ENCODE results near the gene DOCK6. TPM values are rescaled to one million over a fixed set of nuclear protein-coding genes. Genes with fewer than 3 reads are reported as not detected.

The DOCK6 gene
- total and polyA plus RNA-seq, 2 of the 13 experiments (the other 11 are each of a cell fraction or from before 2014, with no cell fraction given) = 5.4 to 38.1 TPM

DNA sequence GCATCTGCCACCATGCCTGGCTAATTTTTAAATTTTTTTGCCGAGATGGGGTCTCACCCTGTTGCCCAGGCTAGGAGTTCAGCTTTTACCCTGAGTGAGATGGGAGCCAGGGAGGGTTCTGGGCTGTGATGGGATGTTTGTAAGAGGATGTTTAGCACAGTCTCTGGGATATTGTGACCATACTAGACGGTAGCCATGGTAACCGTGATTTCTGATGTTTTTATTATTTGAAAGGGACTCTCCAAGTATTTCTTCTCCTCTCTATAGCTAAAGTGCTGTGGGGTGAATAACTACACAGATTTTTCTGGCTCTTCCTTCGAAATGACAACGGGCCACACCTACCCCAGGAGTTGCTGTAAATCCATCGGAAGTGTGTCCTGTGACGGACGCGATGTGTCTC, 44.0 kb upstream of the DOCK6 start:
- TF ChIP-seq SP2 (CRISPR knock-in tag; IDR thresholded peaks at IDR 0.05) (no peak), ZFP1 (CRISPR knock-in tag; IDR thresholded peaks at IDR 0.05) (no peak), ZNF354B (CRISPR knock-in tag; IDR thresholded peaks at IDR 0.05) (no peak), ZFP90 (CRISPR knock-in tag; IDR thresholded peaks at IDR 0.05; ENCODE audit: borderline replicate concordance) (no peak), ZNF780A (CRISPR knock-in tag; IDR thresholded peaks at IDR 0.05) (no peak), ZNF562 (CRISPR knock-in tag; IDR thresholded peaks at IDR 0.05; ENCODE audit: borderline replicate concordance) (no peak), ATF7-NPFF (CRISPR knock-in tag; IDR thresholded peaks at IDR 0.05; ENCODE audit: low read depth) (no peak), GLI4 (CRISPR knock-in tag; IDR thresholded peaks at IDR 0.05; ENCODE audit: borderline replicate concordance) (no peak), PHF5A (CRISPR knock-in tag; IDR thresholded peaks at IDR 0.05; ENCODE audit: low read depth, unreplicated experiment) (no peak), GATAD2A (CRISPR knock-in tag; IDR thresholded peaks at IDR 0.05) (no peak), ZNF460 (CRISPR knock-in tag; IDR thresholded peaks at IDR 0.05; ENCODE audit: borderline replicate concordance) (no peak), ZNF253 (CRISPR knock-in tag; IDR thresholded peaks at IDR 0.05; ENCODE audit: borderline replicate concordance) (no peak)
- TF ChIP-seq, protein P1, sequence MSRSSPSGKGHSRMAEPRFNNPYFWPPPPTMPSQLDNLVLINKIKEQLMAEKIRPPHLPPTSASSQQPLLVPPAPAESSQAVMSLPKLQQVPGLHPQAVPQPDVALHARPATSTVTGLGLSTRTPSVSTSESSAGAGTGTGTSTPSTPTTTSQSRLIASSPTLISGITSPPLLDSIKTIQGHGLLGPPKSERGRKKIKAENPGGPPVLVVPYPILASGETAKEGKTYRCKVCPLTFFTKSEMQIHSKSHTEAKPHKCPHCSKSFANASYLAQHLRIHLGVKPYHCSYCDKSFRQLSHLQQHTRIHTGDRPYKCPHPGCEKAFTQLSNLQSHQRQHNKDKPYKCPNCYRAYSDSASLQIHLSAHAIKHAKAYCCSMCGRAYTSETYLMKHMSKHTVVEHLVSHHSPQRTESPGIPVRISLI (CRISPR knock-in tag; IDR thresholded peaks at IDR 0.05; ENCODE audit: borderline replicate concordance) = no peak
- TF ChIP-seq, protein P2, sequence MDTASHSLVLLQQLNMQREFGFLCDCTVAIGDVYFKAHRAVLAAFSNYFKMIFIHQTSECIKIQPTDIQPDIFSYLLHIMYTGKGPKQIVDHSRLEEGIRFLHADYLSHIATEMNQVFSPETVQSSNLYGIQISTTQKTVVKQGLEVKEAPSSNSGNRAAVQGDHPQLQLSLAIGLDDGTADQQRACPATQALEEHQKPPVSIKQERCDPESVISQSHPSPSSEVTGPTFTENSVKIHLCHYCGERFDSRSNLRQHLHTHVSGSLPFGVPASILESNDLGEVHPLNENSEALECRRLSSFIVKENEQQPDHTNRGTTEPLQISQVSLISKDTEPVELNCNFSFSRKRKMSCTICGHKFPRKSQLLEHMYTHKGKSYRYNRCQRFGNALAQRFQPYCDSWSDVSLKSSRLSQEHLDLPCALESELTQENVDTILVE (CRISPR knock-in tag; IDR thresholded peaks at IDR 0.05) = no peak
- TF ChIP-seq, protein P3, sequence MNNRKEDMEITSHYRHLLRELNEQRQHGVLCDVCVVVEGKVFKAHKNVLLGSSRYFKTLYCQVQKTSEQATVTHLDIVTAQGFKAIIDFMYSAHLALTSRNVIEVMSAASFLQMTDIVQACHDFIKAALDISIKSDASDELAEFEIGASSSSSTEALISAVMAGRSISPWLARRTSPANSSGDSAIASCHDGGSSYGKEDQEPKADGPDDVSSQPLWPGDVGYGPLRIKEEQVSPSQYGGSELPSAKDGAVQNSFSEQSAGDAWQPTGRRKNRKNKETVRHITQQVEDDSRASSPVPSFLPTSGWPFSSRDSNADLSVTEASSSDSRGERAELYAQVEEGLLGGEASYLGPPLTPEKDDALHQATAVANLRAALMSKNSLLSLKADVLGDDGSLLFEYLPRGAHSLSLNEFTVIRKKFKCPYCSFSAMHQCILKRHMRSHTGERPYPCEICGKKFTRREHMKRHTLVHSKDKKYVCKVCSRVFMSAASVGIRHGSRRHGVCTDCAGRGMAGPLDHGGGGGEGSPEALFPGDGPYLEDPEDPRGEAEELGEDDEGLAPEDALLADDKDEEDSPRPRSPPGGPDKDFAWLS (CRISPR knock-in tag; IDR thresholded peaks at IDR 0.05; ENCODE audit: borderline replicate concordance) = no peak
- intact Hi-C loops (cut with micrococcal nuclease; ENCODE audit: unreplicated experiment) (no loop called here), in situ Hi-C loops (cut with HindIII; ENCODE audit: extremely low pct_ligation_motif_present, low pct_unique_long_range_greater_than_20kb) (no loop called here)
- DNase-seq (ENCODE audit: low spot score) = no peak
- 49% methylated on average over 9 of the region's 9 CpGs for WGBS (ENCODE audit: low lambda C conversion rate)
- no peaks in the 10 kb centered on the region for H3K79me2 ChIP-seq (ENCODE audit: insufficient read depth, low read length)
- H3K4me2 ChIP-seq (ENCODE audit: low read depth, low read length) = no peak overlapping the region
- H3K4me1 ChIP-seq (ENCODE audit: insufficient read depth, low read length) = peaks cover 17% of the 10 kb centered on the region
- no peak overlapping the region for H3K27ac ChIP-seq (ENCODE audit: extremely low read length, insufficient read depth, low read length)
- ChIA-PET CTCF (ENCODE audit: low intra/inter-chr PET ratio, low total read pairs) (no interaction called here), POLR2A (interaction anchor here (1.4 kb wide), 1 partner anchor 69 kb away, joined by 3 read pairs; no protein-coding TSS in a partner anchor)
- H4K20me1 ChIP-seq (ENCODE audit: insufficient read depth, low read length) = no peaks in the 10 kb centered on the region
- BruUV-seq (replicated peaks) = no TSS peak
- peaks cover 0 to 13% of the 10 kb centered on the region in 2 experiments; a peak in 3 of 5 replicates for H3K27me3 ChIP-seq (ENCODE audit: control insufficient read depth in 1 of 2, insufficient read depth in 2 of 2, low read length in 2 of 2)
- H3K9me3 ChIP-seq (ENCODE audit: low read length) = no peaks in the 10 kb centered on the region
- no peak for FAIRE-seq
- H3K9ac ChIP-seq (ENCODE audit: insufficient read depth, low read depth, low read length) = no peak overlapping the region
- H2AFZ ChIP-seq (ENCODE audit: low read length) = no peak overlapping the region
- H3K4me3 ChIP-seq (replicated peaks in 1 of 3; ENCODE audit: insufficient read depth in 1 of 3, low read depth in 2 of 3, low read length in 3 of 3) = no peak overlapping the region
- no peaks in the 10 kb centered on the region for H3K36me3 ChIP-seq (replicated peaks in 1 of 2; ENCODE audit: control insufficient read depth in 1 of 2, insufficient read depth in 2 of 2, low read length in 2 of 2)
- ATAC-seq = no peak

Data from HepG2 (cell line).